NCI-H2081 treated with DMSO at 0.1 percent for 48 hours (cell line): Measurements from ENCODE around the gene OBSL1.

Experiments used
- DNase-seq: peaks from one replicate; lab custom pipeline; 2025; lab: John Stamatoyannopoulos, UW

Gene OBSL1

GRCh38 chr2:219530048-219530963 lies 41.0 kb downstream of the OBSL1 start:
- no peak for DNase-seq

GRCh38 chr2:219527472-219527871 lies 43.9 kb downstream of the OBSL1 start:
- no peak for DNase-seq

- no peak for DNase-seq
These were observed 44.3 kb downstream of the OBSL1 start for GRCh38 chr2:219527076-219527394.

GRCh38 chr2:219526320-219527075 lies 44.8 kb downstream of the OBSL1 start:
- DNase-seq = no peak

- DNase-seq = no peak
These were observed 45.7 kb downstream of the OBSL1 start for GRCh38 chr2:219525533-219526232.

- DNase-seq = no peak
These were observed 46.5 kb downstream of the OBSL1 start for GRCh38 chr2:219524817-219525216.

GRCh38 chr2:219523031-219523671 lies 48.2 kb downstream of the OBSL1 start:
- DNase-seq = no peak

- no peak for DNase-seq
These were observed 49.0 kb downstream of the OBSL1 start for GRCh38 chr2:219522111-219523030.

- no peak for DNase-seq
These were observed 50.1 kb downstream of the OBSL1 start for GRCh38 chr2:219521066-219521880.

GRCh38 chr2:219520079-219520478 lies 51.3 kb downstream of the OBSL1 start:
- no peak for DNase-seq

- no peak for DNase-seq
These were observed 51.8 kb downstream of the OBSL1 start for GRCh38 chr2:219519526-219519916.

- DNase-seq = no peak
These were observed 53.2 kb downstream of the OBSL1 start for GRCh38 chr2:219517954-219518778.

GRCh38 chr2:219516888-219517287 lies 54.5 kb downstream of the OBSL1 start:
- no peak for DNase-seq

- no peak for DNase-seq
These were observed 55.3 kb downstream of the OBSL1 start for GRCh38 chr2:219515874-219516629.

GRCh38 chr2:219514836-219515235 lies 56.5 kb downstream of the OBSL1 start:
- DNase-seq = no peak

GRCh38 chr2:219514196-219514761 lies 57.1 kb downstream of the OBSL1 start, which contains the start of gene ASIC4:
ASIC4 (plus strand) TSS chr2:219514482; CDS start chr2:219514725, 243 bp downstream.
- no peak for DNase-seq

- no peak for DNase-seq
These were observed 57.6 kb downstream of the OBSL1 start for GRCh38 chr2:219513787-219514186.
